Adrenal gland (tissue), 5 donors: ENCODE results near the gene GTSF1L.

Experiments
- CTCF ChIP-seq, 6 experiments: fragments of 450-650 bp in 4 of 6; fragments of 200-600 bp in 2 of 6; sonication (generic) in 1 of 6; IDR thresholded peaks; 1 replicate in 5 of 6; 2 replicates in 1 of 6; pipeline versions ENCODE4 v1.5.1 to v1.8.0; 2016 to 2021; ENCODE audit warnings: antibody characterized with exemption in 6 of 6, mild to moderate bottlenecking in 2 of 6, moderate library complexity in 1 of 6
- POLR2A ChIP-seq, 2 donors: fragments of 450-650 bp; IDR thresholded peaks; one replicate each; pipeline ENCODE4 v1.6.1; 2017; ENCODE audit warnings: antibody characterized with exemption in 2 of 2, mild to moderate bottlenecking in 2 of 2, moderate library complexity in 1 of 2
- donor health status: DM: no; HTN: no; CAD: no.

- TF ChIP-seq CTCF (IDR thresholded peaks at IDR 0.05) = no peak
- no peak for TF ChIP-seq POLR2A (IDR thresholded peaks at IDR 0.05)
These were observed 4.7 kb downstream of the GTSF1L start for GRCh38 chr20:43722153-43722505.
